Myocyte (in vitro differentiated cells): ENCODE data around the gene TMEM63A. TPM values are rescaled to one million over a fixed set of nuclear protein-coding genes. Genes with fewer than 3 reads are reported as not detected.
A peak's percentile ranks its signal among the peaks of the same experiment; 100 is the strongest.

Experiments
- DNase-seq: peaks from one replicate; pipeline ENCODE4 v3.0.0-alpha.2; 2012; ENCODE audit warnings: low read depth
- total RNA-seq: library from RNA; depleted of rRNA; stranded (reverse); fragments of >200 nt; gene quantifications from 2 replicates; pipeline ENCODE4 v1.2.3, GENCODE V29; 2014

Gene TMEM63A
- total RNA-seq, 1 donor from 2014 or later, result 10.8 TPM

DNA sequence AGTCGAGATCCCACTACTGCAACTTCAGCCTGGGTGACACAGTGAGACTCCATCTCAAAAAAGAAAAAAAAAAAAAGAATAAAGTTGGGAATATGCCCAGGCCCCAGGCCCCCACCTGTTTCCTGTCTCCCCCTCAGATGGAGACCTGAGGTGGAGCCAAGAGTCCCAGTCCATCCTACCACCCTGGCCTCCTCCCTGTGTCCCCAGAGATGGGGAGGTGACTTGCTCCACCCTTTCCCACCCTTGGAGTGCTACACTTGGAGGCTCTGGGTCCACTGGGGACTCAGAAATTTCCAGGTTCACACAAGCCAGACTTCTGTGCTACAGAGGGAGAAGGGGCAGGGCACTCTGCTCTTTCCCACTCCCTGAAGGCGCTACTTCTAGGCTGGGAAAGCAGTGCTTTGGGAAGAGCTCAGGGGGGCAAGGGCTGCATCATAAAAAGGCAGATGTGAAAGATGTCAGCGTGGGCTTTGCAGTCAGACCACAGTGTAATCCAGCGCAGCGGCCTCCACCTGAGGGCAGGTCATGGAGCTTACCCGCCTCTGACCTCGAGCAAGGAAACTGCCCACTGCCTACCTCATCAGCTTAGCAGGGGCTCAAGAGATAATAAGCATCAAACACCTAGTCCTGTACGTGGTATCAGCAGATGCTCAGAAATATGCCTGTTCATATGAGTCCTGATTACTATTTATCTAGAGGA is 13.4 kb downstream of the TMEM63A start:
- DNase-seq, result no peak

DNA sequence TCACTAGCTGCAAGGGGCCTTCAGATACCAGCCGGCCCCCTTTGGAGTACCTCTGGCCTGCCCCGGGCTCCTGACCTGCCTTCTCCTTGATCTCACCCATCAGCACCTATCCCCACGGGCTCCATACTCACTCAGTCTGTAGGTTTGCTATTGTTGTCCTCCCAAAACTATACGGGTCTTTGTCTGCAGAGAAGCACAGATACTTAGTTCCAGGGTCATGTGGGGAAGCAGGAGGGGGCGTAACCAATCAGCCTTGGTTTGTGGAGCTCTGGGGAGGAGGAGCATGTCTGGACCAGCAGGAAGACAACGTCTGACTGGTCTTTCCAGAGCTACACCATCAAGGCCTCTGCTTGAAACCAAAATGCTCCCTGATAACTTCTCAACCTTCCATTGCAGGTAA is 15.2 kb downstream of the TMEM63A start:
- no peak for DNase-seq

DNA sequence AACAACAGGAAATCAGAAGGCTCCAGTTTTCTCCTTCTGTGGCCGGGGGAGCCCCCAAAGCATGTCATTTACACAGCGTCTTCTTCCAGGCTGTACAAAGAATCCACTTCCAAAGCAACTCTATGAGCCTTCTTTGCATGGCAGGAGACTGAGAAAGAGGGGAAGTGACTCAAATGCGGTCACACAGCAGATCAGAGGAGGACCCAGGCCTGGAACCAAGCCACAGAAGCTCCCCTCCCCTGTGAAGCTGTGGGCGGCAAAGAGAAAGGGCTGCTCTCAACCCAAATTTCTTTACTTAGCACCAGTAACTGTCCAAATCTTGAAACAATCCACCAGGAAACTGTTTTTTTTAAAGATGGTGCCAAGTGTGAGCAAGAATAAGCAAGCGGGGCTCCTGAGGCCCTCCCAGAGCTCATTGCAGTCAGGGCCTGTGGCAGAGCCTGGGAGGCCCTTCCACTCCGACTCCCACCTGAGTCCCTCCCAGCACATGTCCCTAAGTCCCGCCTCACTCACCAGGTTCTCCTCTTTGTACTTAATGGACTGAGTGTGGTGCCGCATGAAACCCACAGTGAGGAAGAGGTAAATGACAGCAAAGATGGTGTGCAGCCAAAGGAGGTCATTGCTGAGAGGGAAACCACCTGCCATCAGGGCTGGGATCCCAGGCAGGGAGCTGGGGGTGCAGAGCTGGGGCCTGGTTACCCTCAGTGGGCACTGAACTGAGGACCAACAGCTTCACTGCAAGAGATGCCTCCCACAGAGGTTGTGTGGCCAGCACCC is 15.9 kb downstream of the TMEM63A start:
- DNase-seq, result peak; percentile 17

DNA sequence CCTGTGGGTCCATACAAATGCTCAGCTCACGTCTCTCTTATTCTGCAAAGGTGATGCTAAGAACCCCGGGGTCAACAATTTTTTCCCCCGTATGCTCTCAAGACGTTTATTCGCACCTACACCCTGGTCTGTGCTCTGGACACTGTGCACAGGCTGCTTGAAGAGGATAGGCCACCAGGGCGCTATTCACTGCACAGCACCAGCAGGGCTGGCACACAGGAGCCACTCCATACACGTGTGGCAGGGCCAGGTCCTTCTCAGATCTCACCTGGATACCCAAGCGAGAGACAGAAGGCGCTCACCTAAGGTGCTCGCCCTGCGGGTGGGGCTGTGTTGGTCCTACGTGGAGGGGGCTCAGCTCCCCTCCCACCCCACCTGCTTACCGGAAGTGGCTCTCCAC is 16.7 kb downstream of the TMEM63A start:
- no peak for DNase-seq

DNA sequence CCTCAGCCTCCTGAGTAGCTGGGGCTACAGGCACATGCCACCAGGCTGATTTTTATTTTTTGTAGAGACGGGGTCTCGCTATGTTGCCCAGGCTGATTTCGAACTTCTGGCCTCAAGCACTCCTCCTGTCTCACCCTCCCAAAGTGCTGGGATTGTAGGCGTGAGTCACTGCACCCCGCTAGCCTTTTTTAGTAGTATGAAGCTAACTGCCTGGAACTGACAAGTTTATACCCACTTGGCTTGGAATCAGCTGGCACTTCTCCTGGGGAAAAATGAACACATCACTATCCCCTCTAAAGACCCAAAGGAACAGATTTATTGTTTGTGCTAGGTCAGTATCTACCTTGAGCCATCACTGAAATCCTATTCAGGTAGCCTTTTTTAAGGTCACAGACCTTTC is 19.0 kb downstream of the TMEM63A start:
- DNase-seq, result no peak

DNA sequence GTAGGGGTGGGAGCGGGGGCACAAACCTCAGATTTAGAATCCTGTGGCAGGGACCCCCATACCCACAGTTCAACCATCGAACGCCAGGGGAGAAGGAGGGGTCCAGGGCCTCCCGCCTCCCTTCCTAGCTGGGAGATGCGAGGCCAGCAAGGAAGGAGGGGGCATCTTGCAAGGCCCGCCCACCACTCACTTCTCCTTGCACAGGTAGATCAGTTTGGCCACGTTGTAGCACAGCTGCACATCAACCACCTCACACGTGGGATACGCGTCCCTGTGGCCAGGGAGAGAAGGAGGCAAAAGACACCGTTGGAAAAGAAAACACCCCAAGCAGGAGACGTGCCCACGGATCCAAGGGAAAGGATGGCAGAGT is 19.6 kb downstream of the TMEM63A start:
- no peak for DNase-seq

DNA sequence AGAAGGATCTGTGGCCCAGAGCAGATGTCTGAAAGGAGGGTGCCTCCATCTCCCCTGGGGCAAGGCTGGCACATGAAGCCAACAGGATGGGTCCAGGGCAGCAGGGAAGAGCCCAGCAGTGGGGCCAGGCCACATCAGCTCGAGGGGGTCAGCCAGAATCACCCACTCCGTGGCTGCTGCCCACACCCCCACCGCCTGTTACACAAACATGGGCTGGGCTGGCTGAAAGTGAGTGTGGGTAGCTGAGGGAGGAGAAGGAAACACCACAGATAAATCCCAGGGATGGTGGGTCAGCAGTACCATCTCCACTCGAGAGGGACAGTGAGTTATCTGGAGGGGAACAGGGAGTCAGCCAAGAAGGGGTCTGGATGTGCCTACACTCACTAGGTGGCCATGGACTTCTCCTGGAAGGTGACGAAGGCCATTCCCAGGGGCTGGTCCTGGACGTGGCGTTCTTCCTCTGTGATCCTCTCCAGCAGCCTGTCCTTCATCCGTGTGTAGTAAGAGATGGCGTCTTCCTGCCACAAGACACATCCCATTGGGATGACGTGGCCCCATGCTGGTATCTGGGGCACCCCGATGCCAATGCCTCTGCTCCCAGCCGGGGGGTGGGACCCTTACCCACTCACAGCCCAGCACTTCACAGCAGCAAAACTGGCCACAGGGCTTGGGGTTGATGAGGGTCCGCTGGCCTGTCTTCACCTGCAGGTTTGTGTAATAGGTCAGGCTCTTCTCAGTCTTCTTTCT is 20.2 kb downstream of the TMEM63A start:
- no peak for DNase-seq

DNA sequence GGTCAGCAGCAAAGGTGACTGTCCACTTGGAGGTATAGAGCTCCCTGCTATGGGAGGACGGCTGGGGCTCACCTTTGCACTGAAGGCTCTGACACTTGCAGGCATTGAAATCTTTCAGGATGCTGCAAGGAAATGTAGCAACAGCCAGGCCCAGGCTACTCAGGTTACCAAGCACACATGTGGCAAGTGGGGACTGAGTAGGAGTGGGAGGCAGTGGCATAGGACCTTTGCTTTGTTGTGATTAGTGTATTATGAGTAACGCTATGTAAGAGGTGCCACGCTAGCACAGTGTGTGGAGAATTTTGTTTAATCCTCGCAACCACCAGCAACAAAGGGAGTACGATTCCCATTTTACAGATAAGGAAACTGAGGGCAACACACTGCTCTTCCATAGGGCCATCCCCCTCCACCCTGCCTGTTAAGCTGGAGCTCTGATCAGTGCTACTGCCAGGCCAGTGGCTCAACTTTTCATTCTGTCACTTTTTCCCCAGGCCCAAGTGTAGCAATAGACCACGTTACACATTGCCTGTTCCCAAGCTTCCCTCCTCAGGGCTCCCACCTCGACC is 21.2 kb downstream of the TMEM63A start:
- no peak for DNase-seq

DNA sequence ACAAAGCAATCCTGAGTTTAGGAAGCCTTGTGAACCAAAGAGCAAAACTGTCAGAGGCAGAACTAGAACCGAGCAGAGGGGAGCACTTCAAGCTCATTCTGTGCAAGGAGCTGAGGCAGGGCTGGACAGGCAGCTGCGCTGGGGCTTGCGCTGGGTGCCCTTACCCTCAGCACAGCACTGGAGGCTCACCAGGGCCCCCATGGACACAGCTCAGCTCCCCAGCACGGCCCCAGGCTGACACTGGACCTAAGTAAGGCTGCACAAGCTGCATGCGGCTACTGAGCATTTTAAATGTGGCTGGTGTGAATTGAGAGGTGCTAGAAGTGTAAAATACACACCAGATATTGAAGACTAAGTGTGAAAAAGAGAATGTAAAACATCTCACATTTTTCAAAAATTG is 22.1 kb downstream of the TMEM63A start:
- no peak for DNase-seq

DNA sequence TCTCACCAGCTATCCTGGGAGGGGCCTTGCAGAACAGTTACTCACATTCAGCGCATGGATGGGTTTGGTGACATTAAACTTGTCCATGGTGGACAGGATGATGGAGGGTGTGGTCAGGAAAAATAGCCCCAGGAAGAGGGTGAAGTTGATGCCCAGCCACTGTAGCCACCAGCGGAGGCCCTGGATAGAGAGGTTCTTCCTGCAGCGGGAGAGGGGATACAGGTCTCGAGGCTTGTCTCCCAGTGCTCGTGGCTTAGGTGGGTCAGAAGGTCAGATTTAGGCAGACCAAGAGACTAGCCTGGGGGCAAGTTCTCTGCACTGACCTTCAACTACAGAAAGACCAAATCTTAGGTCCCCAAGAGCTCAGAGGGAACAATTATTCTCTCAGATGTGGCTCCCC is 23.0 kb downstream of the TMEM63A start:
- DNase-seq, result no peak

DNA sequence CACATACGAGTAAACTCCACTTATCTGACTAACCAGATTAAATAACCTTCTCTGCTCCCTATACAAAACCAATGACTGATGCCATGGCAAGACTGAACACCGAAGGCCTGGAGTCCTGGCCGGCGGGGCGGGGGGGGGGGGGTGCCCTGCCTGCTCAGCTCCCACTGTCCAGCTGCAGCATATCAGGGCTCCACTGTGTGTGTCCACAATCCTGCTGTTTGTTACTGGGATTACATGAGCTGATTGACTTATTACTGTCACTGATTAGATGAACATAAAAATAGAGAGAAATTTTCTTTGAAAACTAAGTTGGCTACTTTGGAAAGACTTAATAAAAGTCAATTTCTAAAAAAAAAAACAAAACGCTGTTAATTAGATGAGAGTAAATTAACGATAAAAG is 24.9 kb downstream of the TMEM63A start:
- DNase-seq, result no peak

DNA sequence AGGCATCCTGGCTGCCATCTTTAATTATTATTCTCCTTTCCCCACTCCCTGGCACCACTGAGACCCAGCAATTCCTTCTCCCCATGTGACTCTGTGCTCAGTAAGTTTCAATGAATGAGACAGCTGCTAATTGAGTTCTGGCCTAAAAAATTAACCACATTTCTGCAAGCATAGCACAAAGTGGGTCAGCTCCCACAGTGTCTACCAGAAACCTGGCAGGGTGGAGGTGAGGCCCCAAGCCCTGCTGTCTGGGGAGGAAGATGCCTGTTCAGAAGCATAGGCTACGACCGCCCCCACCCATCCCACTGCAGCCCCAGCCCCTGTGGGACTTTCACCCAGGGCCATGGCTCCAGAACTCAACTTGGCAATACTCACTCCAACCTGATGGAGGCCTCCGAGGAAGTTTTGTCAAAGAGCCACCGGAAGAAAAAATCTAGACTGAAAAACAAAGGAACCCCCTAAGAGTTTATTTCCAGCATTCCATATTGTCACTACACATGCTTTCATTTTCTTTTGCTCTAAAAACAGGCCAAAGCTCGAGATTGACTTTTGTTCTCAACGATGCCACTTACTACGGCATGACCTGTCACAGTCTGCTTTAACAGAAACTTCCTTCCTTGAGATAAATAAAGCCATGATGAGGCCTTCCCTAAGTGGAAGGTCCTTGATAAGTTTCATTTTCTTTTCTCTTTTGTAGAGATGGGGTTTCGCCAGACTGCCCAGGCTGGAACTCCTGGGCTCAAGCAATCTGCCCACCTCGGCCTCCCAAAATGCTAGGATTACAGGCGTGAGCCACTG is 26.5 kb downstream of the TMEM63A start:
- DNase-seq, result no peak

DNA sequence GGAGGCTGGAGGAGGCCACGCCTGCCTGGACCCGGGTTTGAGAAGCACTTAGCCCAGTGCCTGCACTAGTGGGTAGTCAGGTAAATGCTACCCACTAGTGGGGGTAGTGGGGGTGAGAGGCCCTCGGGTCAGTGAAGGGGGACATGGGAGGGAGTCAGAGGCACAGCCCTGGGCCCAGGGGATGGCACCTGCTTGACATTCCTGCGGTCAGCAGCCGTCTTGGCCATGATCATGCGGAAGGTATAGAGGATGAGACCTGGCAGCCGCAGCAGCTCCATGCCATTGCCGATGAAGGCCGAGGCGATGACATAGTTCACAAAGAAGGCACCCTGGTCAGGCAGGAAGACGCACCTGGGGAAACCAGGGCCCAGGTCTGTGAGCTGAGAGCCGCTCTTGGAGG is 28.7 kb downstream of the TMEM63A start:
- DNase-seq, result no peak

DNA sequence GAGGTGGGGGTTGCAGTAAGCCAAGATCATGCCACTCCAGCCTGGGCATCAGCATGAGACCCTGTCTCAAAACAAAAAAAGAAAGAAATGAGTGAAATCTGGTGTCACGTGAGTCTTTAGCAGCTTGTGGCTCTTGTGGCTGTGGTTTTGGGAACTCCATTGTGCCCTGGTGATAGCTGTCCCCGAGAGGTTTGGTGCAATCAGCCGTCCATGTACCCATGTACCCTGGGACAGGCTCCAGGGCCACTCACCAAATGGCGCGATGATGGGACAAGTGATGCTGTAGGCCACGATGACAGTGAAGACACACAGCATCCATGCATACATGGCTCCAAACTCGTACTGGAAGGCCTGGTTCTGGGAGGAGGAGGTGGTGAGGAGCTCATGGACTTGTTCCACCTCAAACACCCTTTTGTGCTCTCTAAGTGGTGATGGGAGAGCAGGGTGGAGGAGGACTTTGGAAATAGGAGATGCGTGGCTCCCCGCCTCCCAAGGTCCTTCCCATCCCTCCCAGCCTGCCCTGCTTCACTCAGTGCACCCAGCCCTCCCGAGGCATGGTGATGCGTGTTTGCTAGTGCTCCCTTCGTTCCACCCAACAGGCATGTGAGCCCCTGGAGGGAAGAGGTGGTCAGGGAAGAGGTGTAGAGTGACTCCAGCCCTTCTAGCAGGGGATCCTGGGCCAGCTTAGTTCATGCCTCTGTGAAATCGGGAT is 29.6 kb downstream of the TMEM63A start:
- no peak for DNase-seq

DNA sequence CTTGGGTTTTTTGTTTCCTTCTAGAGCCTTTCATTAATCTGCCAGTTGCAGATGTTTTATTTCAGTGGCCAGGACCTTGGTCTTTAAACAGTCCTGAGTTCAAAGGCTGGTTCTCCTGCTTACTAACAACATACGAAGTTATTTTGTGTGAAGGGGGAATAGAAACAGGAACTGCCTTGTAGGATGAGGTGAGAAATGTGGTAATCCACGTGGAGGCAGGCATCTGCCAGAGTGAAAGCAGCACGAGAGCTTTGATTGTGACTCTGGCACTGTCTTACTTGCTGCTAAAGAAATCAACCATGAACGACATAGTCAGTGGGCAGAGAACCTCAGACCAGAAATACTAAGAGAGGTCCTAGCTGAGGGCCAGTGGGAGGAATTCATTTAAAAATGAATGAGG is 30.4 kb downstream of the TMEM63A start:
- no peak for DNase-seq

DNA sequence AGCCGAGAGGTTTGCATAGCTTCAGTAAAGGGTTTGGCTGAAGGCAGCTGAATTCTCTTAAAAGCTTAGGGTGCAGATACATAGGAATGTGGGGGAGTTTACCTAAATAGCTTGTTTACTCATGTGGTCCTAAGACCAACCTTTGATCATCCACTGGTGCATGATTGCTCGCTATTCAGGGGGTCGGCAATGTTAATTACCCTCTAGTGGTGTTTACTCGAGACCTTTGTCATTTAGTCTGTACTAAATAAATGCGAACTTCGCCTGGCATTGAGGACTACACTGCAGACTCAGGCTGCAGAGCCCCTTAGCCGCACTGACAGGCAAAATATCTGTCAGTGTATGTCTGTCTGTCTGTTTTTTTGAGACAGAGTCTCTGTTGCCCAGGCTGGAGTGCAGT is 31.8 kb downstream of the TMEM63A start:
- no peak for DNase-seq

DNA sequence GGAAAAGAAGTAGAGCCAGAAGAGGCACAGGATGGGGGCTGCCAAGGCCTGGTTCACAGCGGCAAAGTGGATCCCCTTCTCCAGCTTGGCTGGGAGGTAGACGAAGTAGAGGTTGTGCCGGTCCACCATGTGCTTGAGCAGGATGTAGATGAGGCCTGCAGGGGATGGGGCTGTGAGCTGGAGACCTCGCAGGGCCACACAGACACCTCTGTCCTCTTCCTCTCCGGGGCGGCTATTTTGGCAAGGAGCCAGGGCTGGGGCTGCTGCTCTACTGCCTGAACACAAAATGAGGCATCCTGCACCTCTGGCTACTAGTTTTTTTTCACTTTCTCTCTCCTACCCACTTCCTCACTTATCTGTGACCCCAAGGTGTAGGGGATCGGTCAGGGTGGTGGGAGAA is 32.3 kb downstream of the TMEM63A start:
- DNase-seq, result no peak

DNA sequence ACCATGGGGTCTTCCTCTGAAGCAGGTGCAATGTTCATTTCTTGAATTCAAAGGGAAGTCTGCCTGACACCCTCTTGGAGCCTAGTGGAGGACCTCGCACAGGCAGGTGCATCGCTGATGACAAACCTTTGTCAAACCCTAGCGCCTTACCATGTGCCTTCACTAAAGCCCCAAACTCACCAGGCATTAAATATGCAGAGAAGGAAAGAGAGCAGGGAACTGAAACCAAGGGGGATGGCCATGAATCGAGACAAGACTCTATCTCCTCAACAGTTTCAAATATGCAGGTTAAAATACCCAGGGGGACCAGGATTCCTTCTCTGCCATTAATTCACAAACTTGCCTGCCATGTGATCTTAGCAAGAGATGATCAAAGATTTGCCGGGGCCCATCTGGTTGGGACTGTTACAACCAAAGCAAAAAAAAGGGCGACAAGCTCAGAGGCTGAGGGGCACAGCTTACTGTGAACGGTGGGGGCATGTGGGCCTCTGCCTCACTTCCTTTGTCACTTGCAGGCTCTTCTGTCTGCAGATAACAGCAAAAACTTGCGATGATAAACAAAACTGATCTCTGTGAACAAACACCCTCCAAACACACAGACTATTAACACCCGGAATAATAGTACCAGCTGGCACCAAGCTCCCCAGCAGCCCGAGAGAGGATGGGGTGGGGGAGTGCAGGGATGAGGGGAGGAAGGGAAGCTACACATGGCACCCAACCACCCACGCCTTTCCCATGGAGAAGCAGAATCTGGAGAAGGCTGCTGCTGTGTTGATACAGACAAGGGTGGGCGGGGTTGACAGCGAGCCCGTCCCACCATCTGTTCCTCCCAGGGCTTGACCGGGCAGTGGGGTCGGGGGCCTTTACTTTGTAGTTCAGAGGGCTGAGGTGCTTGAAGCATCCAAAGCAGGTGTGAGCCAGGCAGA is 33.9 kb downstream of the TMEM63A start:
- DNase-seq, result no peak

DNA sequence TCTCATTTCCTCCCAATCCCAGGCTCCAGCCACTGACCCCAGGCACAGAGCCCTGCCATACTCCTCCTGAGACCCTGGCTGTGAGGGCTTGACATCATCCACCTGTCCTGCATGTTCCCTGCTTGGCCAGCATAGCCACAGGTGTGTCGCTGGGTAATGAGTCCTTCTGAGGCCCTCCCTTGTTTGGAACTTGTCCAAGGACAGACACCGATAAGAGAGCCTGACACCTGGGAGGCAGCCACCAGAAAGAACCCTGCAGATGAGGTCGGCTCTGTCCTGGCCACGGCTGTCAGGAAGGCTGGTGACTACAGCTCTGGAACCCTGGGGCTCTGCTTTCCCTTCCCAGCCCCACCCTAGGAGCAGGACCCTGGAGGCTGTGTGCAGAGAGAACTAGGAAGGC is 34.6 kb downstream of the TMEM63A start:
- DNase-seq, result no peak
